Measurements from ENCODE around the gene RASAL2.

The RASAL2 gene

GRCh38 chr1:178528953-178529335 is 435.0 kb downstream of the RASAL2 start:
- DNase-seq = no peak

GRCh38 chr1:178529364-178530036 is 435.6 kb downstream of the RASAL2 start:
- DNase-seq = no peak

GRCh38 chr1:178530037-178530402 is 436.1 kb downstream of the RASAL2 start:
- no peak for DNase-seq

- DNase-seq = no peak
Observed at GRCh38 chr1:178530502-178530901, 436.6 kb downstream of the RASAL2 start.

GRCh38 chr1:178531887-178532286 is 438.0 kb downstream of the RASAL2 start:
- DNase-seq = no peak

- DNase-seq = peak; percentile 89
Observed at GRCh38 chr1:178532392-178532791, 438.5 kb downstream of the RASAL2 start.

GRCh38 chr1:178533121-178533946 is 439.4 kb downstream of the RASAL2 start:
- DNase-seq = no peak
